IPS DF 4.7 (cell line): ENCODE data around the gene TDRD9.
"Not testable (repeated sequence)": the region's sequence is repeated elsewhere in the genome, so short reads cannot be mapped to it uniquely, and the experiment has no call there.

Experiments used
- DNase-seq: peaks from one replicate; pipeline ENCODE4 v3.0.0-alpha.2; 2013; ENCODE audit warnings: low spot score; ENCODE audit errors: extremely low read depth

TDRD9 gene

GRCh38 chr14:103928011-103928890 lies at the start of gene TDRD9:
Gene TDRD9, plus strand, starts transcription at chr14:103928456. Its CDS starts 54 bp downstream, at chr14:103928510.
- no peak for DNase-seq

- no peak for DNase-seq
These were observed 49.1 kb upstream of the TDRD9 start for GRCh38 chr14:103879118-103879569.

GRCh38 chr14:103879570-103880347 lies 48.5 kb upstream of the TDRD9 start:
- no peak for DNase-seq

DNA sequence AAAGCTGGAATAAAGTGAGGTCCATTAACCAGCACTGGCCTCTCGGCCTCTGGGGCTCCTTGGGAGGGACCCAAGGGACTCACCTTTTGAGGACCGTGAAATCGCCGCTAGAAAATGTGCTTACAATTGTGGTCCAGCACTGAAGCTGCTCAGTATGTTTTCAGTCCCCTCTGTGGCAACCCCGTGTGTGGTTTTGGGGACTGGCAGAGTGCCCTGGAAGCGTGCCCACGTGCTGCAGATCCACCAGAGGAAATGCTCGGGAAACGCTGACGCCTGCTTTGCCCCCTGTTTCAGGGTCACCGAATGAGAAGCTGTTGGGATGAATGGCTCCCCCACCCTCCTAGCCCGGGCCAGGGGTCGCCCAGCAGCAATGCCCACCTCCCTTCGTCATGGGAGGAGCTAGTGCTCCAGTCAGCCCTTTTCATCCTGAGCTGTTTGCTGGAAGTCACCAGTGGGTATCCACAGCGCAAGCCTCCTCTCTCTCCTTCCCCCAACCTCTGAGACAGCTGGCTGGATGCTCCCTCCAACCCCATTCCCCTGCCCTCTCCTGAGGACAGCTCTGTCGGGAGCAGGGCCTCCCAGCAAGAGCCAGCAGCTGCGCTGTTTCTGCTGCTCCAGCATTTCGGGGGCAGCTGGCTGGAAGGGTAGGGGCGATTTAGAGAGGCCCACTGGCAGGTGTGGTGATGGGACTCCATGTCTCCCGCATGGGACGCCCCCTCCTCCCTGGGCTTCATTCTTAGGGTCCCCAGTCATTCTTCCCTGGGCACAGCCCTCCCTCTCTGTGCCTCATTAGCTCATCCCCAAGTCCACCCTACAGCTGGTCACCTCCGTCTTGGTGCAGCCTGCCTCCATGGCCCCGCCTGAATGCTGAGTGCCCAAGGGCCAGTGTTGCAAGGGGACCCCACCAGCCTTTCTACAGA lies 47.6 kb upstream of the TDRD9 start:
- DNase-seq = no peak

- DNase-seq = no peak
These were observed 46.7 kb upstream of the TDRD9 start for GRCh38 chr14:103881268-103882201.

DNA sequence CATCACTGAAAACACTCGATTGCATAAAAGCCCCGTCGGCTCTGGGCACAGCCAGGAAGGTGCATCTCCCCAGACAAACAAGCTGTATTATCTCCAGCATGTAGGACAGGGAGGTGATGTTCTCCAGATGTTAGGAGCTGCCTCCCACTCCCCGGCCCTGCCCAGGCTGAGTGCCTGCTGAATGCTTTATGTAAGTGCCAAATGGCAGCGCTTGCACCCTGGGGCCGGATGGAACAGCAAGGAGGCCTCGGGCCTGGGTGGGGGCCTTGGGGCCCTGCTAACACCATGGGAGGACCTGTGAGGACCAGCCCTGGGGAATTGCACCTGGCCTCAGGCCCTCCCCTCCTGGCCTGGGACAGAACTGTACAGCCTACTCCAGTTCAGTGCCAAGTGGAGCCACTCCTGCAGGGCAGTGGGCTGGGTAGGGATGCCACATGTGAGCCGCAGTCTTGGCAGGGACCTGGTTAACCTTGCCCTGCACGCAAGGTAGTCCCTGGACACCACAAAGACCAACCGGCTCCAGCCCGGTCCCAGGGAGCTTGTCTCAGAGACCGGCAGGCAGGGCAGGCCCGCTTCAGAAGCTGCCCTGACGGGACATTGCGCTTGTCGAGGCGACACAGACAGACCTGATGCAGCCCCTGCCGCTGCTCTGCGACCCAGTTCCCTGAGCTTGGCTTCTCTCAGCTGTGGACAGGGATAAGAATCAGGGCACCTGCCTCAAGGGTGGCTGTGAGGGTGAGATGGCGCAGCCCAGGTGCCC lies 45.6 kb upstream of the TDRD9 start:
- no peak for DNase-seq

- no peak for DNase-seq
These were observed 45.1 kb upstream of the TDRD9 start for GRCh38 chr14:103883263-103883523.

DNA sequence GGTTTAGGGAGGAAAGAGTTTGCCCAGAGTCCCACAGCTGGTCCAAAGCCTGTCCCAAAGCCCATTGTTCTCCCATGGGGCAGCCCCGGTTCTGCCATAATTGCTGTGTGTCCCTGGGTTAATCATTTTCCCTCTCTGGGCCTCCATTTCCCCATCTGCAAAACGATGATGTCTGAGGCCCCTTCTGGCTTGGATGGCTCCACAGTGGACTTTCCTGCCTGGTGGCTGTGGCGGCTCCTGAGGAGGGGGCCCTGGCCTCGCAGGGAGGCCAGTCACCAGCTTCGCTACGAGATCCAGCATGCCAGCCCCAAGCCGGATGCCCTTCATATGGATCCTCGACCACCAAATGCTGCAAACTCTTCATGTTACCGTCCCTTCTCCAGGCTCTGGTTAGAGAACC lies 43.4 kb upstream of the TDRD9 start:
- no peak for DNase-seq

DNA sequence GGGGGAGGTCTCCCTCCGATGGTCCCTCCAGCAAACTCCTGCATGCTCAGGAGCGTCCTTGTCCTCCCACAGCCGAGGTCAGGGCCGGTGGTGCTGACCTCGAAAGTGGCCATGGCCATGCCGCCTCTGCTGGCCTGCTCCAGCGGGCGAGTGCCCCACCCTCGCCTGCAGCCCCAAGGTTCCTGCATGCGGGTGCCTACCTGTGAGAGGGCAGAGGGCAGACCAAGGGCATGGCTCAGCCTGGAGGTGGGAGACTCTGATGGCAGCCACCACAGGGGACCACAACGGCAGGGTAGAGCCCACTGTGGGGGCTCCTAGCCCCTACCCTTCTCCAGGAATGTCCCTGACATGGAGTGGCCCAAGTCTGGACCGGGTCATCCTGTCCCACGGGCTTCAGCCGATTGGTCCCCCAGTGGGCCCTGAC lies 42.7 kb upstream of the TDRD9 start:
- no peak for DNase-seq

DNA sequence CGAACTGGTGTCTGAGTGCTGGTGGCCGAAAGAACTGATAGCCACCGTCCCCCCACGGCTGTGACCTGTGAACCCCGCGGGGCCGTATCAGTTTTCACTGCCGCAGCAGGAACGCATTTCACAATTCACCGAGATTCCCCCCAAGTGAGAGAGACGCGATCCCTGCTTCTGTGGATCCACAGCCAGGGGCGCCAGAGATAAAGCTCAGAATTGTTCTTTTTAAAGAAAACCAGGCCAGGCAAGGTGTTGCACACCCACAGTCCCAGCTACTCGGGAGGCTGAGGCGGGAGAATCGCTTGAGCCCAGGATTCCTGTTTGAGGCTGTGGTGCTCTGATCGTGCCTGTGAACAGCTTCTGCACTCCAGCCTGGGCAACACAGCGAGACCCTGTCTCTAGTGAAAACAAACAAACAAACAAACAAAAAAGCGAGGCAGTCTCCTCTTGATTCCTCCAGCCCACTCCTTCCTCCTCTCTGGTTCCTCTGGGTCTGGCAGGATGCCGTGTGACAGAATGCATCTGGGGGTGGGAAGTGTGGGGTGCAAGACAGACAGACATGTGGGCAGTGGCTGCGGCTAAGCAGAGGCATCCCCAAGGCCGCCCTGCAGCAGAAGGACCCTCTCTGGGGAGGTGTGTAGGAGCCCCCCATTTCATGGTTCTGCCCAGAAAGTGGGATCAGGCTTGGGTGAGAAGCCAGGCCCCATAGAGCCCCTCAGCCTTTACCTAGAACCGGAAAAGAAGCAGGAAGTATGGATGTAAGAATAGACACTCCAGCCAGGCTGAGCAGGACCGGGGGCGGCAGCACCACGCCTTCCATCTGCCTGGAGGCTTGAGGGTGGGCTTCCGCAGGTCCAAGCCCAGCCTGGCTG lies 41.7 kb upstream of the TDRD9 start:
- DNase-seq = no peak

DNA sequence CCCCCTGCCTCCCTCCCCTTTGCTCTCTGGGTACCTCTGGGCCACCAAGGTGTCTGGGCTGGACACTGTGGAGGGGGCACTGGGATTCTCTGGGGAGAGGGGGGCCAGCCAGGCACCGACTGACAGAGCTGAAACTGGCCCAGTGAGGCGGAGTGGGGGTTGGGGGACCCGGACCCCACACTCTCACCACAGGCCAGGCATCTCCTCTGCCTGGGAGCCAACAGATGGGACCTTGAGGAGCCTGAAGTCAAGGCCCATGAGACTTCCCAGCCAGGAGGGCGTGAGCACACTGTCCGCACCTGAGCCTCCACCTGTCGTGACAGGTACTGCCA lies 41.1 kb upstream of the TDRD9 start:
- no peak for DNase-seq

GRCh38 chr14:103887557-103888115 lies 40.6 kb upstream of the TDRD9 start:
- no peak for DNase-seq

DNA sequence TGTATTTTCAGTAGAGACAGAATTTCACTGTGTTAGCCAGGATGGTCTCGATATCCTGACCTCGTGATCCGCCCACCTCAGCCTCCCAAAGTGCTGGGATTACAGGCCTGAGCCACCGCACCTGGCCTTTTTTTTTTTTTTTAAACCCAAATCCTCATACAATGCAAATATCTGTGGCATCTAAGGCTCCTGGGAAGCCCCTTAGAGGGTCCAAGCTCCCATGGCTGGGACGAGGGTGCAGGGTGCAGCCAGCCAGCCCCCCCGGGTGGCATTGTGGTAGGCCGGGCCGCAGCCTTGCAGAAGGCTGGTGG lies 39.3 kb upstream of the TDRD9 start:
- DNase-seq = not testable (repeated sequence)

DNA sequence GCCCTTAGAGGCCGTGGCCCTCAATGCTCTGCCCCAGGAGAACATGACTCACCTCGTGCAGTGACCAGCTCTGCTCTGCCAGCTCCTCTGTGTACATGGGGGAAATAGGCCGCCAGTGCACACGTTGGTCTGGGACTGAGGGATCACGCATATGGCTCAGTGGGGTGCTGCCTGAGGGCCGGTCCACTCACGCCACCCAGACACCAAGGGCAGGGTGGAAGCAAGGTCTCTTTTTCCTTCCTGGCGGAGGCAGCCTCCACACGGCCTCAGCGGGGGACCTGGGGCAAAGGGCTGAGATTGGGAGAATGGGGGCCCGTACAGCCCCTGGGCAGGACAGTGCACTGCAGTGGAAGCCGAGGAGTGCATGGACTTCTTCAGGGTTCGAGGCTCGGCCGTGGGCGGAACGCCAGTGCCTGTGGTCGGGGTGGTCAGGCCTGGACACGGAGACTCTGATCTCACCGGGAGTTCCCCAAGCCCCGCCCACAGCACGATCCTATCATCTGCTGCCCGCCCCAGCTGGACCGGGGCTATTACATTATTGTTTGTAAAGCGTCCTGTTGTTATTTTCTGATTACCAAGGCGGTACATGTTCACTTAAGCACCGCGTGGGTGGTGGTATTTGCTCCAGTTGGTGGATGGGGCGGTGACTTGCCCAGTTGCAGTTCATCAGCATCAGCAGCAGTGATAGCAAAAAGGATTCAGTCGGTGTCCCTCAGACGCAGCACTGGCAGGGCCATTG lies 38.8 kb upstream of the TDRD9 start:
- no peak for DNase-seq

DNA sequence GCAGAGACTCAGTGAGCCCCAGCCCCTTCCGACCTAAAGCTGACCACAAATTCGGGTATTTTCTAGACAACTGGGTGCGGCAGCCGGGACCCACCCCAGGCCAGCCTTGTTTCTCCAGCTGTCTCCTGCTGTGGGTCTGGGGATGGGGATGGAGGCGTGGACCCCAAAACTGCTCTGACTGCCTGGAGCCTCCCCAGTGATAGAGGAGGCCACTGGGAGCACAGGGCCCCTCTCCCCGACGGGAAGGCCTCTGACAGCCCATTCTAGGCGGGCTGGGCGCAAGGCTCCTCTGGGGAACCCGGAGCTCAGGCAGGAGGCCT lies 38.2 kb upstream of the TDRD9 start:
- DNase-seq = no peak

- no peak for DNase-seq
These were observed 37.2 kb upstream of the TDRD9 start for GRCh38 chr14:103890821-103891666.

DNA sequence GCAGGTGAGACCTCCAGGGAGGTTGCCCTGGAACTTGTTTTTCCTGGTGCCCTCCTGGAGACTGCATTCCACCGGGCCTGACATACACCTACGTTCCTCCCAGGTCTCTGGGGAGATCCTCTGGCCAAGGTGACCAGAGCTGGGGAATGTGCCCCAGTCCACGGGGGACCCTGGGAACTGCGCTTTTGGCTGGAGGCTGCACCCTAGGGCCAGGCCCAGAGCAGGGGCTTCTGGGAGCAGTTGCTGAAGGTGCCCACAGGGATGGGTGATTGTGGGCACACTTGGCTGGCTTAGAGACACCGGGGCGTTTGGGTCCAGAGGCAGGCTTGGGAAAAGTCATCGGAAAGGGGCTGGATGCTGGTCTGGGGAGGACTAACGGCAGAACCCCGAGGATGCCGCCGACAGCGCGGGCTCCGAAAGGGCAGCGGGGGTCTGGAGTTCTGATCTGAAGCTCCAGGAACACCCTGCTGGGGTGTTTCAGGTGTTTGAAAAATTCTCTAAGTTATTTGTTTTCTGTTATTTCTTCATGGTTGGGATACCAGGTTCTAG lies 36.5 kb upstream of the TDRD9 start:
- DNase-seq = no peak
